Eye (tissue), 1 donor: ENCODE data around the gene KREMEN2.

Experiments
- DNase-seq: peaks from one replicate; pipeline ENCODE4 v3.0.0-alpha.2; 2015

Gene KREMEN2

GRCh38 chr16:3007957-3008689 lies 44.0 kb downstream of the KREMEN2 start:
- no peak for DNase-seq

- DNase-seq, result no peak
These were observed 44.6 kb downstream of the KREMEN2 start for GRCh38 chr16:3008690-3009037.

- no peak for DNase-seq
These were observed 45.7 kb downstream of the KREMEN2 start for GRCh38 chr16:3009568-3010390.

- no peak for DNase-seq
These were observed 46.4 kb downstream of the KREMEN2 start for GRCh38 chr16:3010510-3010909.

- DNase-seq, result no peak
These were observed 48.2 kb downstream of the KREMEN2 start for GRCh38 chr16:3012246-3012645.

GRCh38 chr16:3012828-3013420 lies 48.8 kb downstream of the KREMEN2 start, which contains the start of gene CLDN9:
Gene CLDN9, plus strand, starts transcription at chr16:3012923. Its CDS starts 440 bp downstream, at chr16:3013363.
- DNase-seq, result no peak

- DNase-seq, result no peak
These were observed 49.4 kb downstream of the KREMEN2 start for GRCh38 chr16:3013491-3013951.

- DNase-seq, result no peak
These were observed 50.1 kb downstream of the KREMEN2 start for GRCh38 chr16:3013998-3014690.

GRCh38 chr16:3014971-3015370 lies 50.9 kb downstream of the KREMEN2 start:
- DNase-seq, result no peak

GRCh38 chr16:3015865-3016521 lies 51.9 kb downstream of the KREMEN2 start:
- DNase-seq, result no peak

GRCh38 chr16:3017344-3017743 lies 53.3 kb downstream of the KREMEN2 start:
- DNase-seq, result no peak
